Measurements from ENCODE around the gene LRFN2. TPM values are rescaled to one million over a fixed set of nuclear protein-coding genes. Genes with fewer than 3 reads are reported as not detected.

The LRFN2 gene
- total RNA-seq, 1 donor from 2014 or later: not detected

GRCh38 chr6:40456390-40457013 lies 130.7 kb downstream of the LRFN2 start:
- Mint-ChIP-seq H3K9me3 (no peaks in the 10 kb centered on the region), H3K4me1 (no peaks in the 10 kb centered on the region), H3K4me3 (no peak overlapping the region), H3K27me3 (ENCODE audit: low read depth) (peaks cover 10% of the 10 kb centered on the region), H3K36me3 (ENCODE audit: low read depth) (no peaks in the 10 kb centered on the region), H3K27ac (ENCODE audit: unreplicated experiment) (peak overlapping the region; percentile 38)
- TF ChIP-seq CTCF (conservative IDR thresholded peaks at IDR 0.05): no peak
- DNase-seq (ENCODE audit: low read depth, low spot score): no peak

- TF ChIP-seq CTCF (conservative IDR thresholded peaks at IDR 0.05): no peak
- no peak overlapping the region for H3K27ac Mint-ChIP-seq (ENCODE audit: unreplicated experiment)
- H3K9me3 Mint-ChIP-seq: no peaks in the 10 kb centered on the region
- H3K36me3 Mint-ChIP-seq (ENCODE audit: low read depth): no peaks in the 10 kb centered on the region
- H3K27me3 Mint-ChIP-seq (ENCODE audit: low read depth): peaks cover 8% of the 10 kb centered on the region
- H3K4me3 Mint-ChIP-seq: no peak overlapping the region
- no peak for DNase-seq (ENCODE audit: low read depth, low spot score)
- H3K4me1 Mint-ChIP-seq: no peaks in the 10 kb centered on the region
Measured at GRCh38 chr6:40455686-40456389, 131.3 kb downstream of the LRFN2 start.

GRCh38 chr6:40450483-40450882 lies 136.7 kb downstream of the LRFN2 start:
- Mint-ChIP-seq H3K27me3 (ENCODE audit: low read depth) (peaks cover 14% of the 10 kb centered on the region), H3K4me3 (no peak overlapping the region), H3K9me3 (no peaks in the 10 kb centered on the region), H3K27ac (ENCODE audit: unreplicated experiment) (no peak overlapping the region), H3K4me1 (no peaks in the 10 kb centered on the region), H3K36me3 (ENCODE audit: low read depth) (no peaks in the 10 kb centered on the region)
- TF ChIP-seq CTCF (conservative IDR thresholded peaks at IDR 0.05): no peak
- no peak for DNase-seq (ENCODE audit: low read depth, low spot score)

GRCh38 chr6:40444811-40445210 lies 142.4 kb downstream of the LRFN2 start:
- Mint-ChIP-seq H3K36me3 (ENCODE audit: low read depth) (no peaks in the 10 kb centered on the region), H3K27ac (ENCODE audit: unreplicated experiment) (no peak overlapping the region), H3K4me3 (no peak overlapping the region), H3K4me1 (no peaks in the 10 kb centered on the region), H3K27me3 (ENCODE audit: low read depth) (no peaks in the 10 kb centered on the region), H3K9me3 (no peaks in the 10 kb centered on the region)
- no peak for TF ChIP-seq CTCF (conservative IDR thresholded peaks at IDR 0.05)
- DNase-seq (ENCODE audit: low read depth, low spot score): no peak

- Mint-ChIP-seq H3K36me3 (ENCODE audit: low read depth) (no peaks in the 10 kb centered on the region), H3K4me1 (no peaks in the 10 kb centered on the region), H3K27me3 (ENCODE audit: low read depth) (no peaks in the 10 kb centered on the region), H3K9me3 (no peaks in the 10 kb centered on the region), H3K27ac (ENCODE audit: unreplicated experiment) (no peak overlapping the region), H3K4me3 (no peak overlapping the region)
- no peak for DNase-seq (ENCODE audit: low read depth, low spot score)
- TF ChIP-seq CTCF (conservative IDR thresholded peaks at IDR 0.05): no peak
Measured at GRCh38 chr6:40444312-40444711, 142.9 kb downstream of the LRFN2 start.

All from neural crest cell (in vitro differentiated cells).